RWPE1 (cell line): Measurements from ENCODE around the gene RER1.

Experiments used
- CTCF ChIA-PET: fragments of 350-600 bp; sonication (Branson Sonifier 250); formaldehyde crosslinking; extraction: SDS; loops from one replicate; lab custom pipeline; 2021; lab: Yijun Ruan, JAX
- POLR2A ChIA-PET: fragments of 400-600 bp; formaldehyde crosslinking; extraction: SDS; loops from one replicate; lab custom pipeline; 2020; ENCODE audit warnings: antibody characterized with exemption; ENCODE audit not compliant: low non-redundant PET; lab: Yijun Ruan, JAX
- DNase-seq: peaks from one replicate; pipeline ENCODE4 v3.0.0; 2012; ENCODE audit warnings: low spot score
- H3K27ac ChIP-seq: fragments of 450-650 bp; 2 replicates; pipeline ENCODE4 v1.5.1; 2017
- CTCF ChIP-seq: fragments of 450-650 bp; conservative IDR thresholded peaks from 2 replicates; pipeline ENCODE4 v1.5.1; 2017; ENCODE audit warnings: low read depth, mild to moderate bottlenecking

The RER1 gene

GRCh38 chr1:2399890-2400575 lies 8.4 kb downstream of the RER1 start:
- peak overlapping the region; percentile 49 for H3K27ac ChIP-seq
- DNase-seq, result no peak
- CTCF ChIA-PET, result interaction anchor here (0.6 kb wide), 2 partner anchors 9 to 740 kb away, joined by 3 read pairs; no protein-coding TSS in a partner anchor
- TF ChIP-seq CTCF, result no peak
- POLR2A ChIA-PET, result interaction anchor here (1.1 kb wide), 1 partner anchor 9 kb away, joined by 3 read pairs; no protein-coding TSS in a partner anchor

GRCh38 chr1:2400576-2400909 lies 8.9 kb downstream of the RER1 start:
- peak overlapping the region; percentile 49 for H3K27ac ChIP-seq
- no peak for DNase-seq
- no peak for TF ChIP-seq CTCF
- CTCF ChIA-PET, result interaction anchor here (0.6 kb wide), 2 partner anchors 8 to 739 kb away, joined by 3 read pairs; no protein-coding TSS in a partner anchor
- POLR2A ChIA-PET, result interaction anchor here (1.1 kb wide), 1 partner anchor 8 kb away, joined by 3 read pairs; no protein-coding TSS in a partner anchor

- CTCF ChIA-PET, result interaction anchor here (0.6 kb wide), 2 partner anchors 8 to 739 kb away, joined by 3 read pairs; no protein-coding TSS in a partner anchor
- TF ChIP-seq CTCF, result no peak
- peak overlapping the region; percentile 59 for H3K27ac ChIP-seq
- DNase-seq, result no peak
- POLR2A ChIA-PET, result no interaction called here
Observed at GRCh38 chr1:2400950-2401649, 9.5 kb downstream of the RER1 start.

GRCh38 chr1:2402420-2402819 lies 10.8 kb downstream of the RER1 start:
- ChIA-PET CTCF (no interaction called here), POLR2A (no interaction called here)
- DNase-seq, result no peak
- TF ChIP-seq CTCF, result no peak
- H3K27ac ChIP-seq, result peak overlapping the region; percentile 59

GRCh38 chr1:2403273-2403672 lies 11.6 kb downstream of the RER1 start:
- CTCF ChIA-PET, result interaction anchor here (0.7 kb wide), 2 partner anchors 11 to 1497 kb away, joined by 3 to 4 read pairs; no protein-coding TSS in a partner anchor
- no peak for TF ChIP-seq CTCF
- DNase-seq, result no peak
- peak overlapping the region; percentile 59 for H3K27ac ChIP-seq
- POLR2A ChIA-PET, result no interaction called here

- DNase-seq, result no peak
- ChIA-PET POLR2A (no interaction called here), CTCF (no interaction called here)
- peak overlapping the region; percentile 59 for H3K27ac ChIP-seq
- TF ChIP-seq CTCF, result no peak
Observed at GRCh38 chr1:2404142-2404889, 12.7 kb downstream of the RER1 start.
